ENCODE measurements around the gene SKIL. TPM values are rescaled to one million over a fixed set of nuclear protein-coding genes. Genes with fewer than 3 reads are reported as not detected.

Gene SKIL
- total and polyA plus RNA-seq, 7 donors, result 7.3 to 46.6 (median 30.1) TPM

DNA sequence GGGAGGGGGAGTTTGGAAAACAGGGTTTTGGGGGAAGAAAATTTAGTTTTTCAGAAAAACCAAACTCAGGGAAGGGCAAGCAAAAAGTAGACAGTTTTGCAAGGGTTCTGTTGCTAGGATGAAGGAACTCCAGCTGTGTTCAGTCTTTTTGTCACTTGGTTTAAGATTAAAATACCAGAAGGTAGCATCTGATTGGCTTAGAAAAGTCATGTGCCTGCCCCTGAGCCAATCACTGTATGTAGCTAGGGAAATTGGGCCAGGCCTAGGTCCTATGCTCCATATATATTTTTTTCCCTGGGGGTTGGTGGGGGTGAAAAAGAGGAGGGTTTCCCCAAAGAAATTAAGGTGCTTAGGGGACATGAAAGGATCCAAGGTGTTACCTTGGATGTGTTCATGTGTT lies 85.4 kb downstream of the SKIL start:
- DNase-seq (no peak), ATAC-seq (no peak)
- Histone ChIP-seq H3K27me3 (ENCODE audit: insufficient read depth in 3 of 3, low read length in 2 of 3) (no peaks in the 10 kb centered on the region), H3K4me3 (no peak overlapping the region), H3K9me3 (no peaks in the 10 kb centered on the region), H3K36me3 (ENCODE audit: insufficient read depth in 1 of 2, low read depth in 1 of 2) (no peaks in the 10 kb centered on the region), H3K27ac (no peak overlapping the region), H3K4me1 (no peaks in the 10 kb centered on the region)
- intact Hi-C loops (cut with DNase I), result no loop called here
- TF ChIP-seq, protein P1, sequence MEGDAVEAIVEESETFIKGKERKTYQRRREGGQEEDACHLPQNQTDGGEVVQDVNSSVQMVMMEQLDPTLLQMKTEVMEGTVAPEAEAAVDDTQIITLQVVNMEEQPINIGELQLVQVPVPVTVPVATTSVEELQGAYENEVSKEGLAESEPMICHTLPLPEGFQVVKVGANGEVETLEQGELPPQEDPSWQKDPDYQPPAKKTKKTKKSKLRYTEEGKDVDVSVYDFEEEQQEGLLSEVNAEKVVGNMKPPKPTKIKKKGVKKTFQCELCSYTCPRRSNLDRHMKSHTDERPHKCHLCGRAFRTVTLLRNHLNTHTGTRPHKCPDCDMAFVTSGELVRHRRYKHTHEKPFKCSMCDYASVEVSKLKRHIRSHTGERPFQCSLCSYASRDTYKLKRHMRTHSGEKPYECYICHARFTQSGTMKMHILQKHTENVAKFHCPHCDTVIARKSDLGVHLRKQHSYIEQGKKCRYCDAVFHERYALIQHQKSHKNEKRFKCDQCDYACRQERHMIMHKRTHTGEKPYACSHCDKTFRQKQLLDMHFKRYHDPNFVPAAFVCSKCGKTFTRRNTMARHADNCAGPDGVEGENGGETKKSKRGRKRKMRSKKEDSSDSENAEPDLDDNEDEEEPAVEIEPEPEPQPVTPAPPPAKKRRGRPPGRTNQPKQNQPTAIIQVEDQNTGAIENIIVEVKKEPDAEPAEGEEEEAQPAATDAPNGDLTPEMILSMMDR (IDR thresholded peaks at IDR 0.05), result no peak

DNA sequence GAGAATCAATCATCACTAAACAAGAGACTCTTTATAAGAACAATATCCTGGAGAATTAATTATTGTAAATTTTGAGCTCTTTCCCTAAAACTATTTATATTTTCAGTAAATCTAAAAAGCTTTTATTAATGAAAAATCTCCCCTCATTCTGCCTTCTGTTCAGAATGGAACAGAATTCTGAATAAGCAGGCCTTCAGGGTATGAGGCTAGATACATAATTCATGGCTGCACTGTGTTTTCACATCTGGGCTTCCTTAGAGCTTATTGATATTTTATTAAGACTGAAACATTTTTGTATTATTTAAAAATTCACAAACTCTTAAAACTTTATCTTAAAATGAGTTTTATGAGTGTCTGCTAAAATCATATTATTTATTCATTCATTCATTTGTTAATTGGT lies 85.9 kb downstream of the SKIL start:
- no peak overlapping the region for H3K27ac ChIP-seq
- DNase-seq (no peak), ATAC-seq (no peak)
- no peak overlapping the region for H3K4me3 ChIP-seq
- H3K27me3 ChIP-seq (ENCODE audit: insufficient read depth in 3 of 3, low read length in 2 of 3), result no peaks in the 10 kb centered on the region
- no peaks in the 10 kb centered on the region for H3K4me1 ChIP-seq
- intact Hi-C loops (cut with DNase I), result no loop called here
- no peaks in the 10 kb centered on the region for H3K36me3 ChIP-seq (ENCODE audit: insufficient read depth in 1 of 2, low read depth in 1 of 2)
- H3K9me3 ChIP-seq, result no peaks in the 10 kb centered on the region
- TF ChIP-seq, protein P1 (IDR thresholded peaks at IDR 0.05), result no peak

Other genes with a start within 250 kb of the SKIL start
- gene PHC3, start 176.0 kb upstream of the SKIL start, total RNA-seq, result 10 to 100 TPM; 35.2 to 41.7 (median 38.9) TPM
- gene PHC3, start 176.0 kb upstream of the SKIL start, polyA plus RNA-seq, result 1 to 10 TPM; 4.0 to 9.9 (median 4.0) TPM
- 10 to 100 TPM in 3 of 4 donors, 1 to 10 TPM in 1; 9.9 to 19.8 (median 14.8) TPM for gene PRKCI, start 135.3 kb upstream of the SKIL start, total RNA-seq
- gene PRKCI, start 135.3 kb upstream of the SKIL start, polyA plus RNA-seq, result 10 to 100 TPM in 1 of 3 donors, 1 to 10 TPM in 2; 7.3 to 14.2 (median 7.6) TPM
- 1 to 10 TPM; 1.5 to 3.0 (median 2.1) TPM for gene CLDN11, start 61.2 kb downstream of the SKIL start, total RNA-seq
- gene CLDN11, start 61.2 kb downstream of the SKIL start, polyA plus RNA-seq, result 1 to 10 TPM; 1.3 to 2.8 (median 1.7) TPM
- under 1 TPM in 1 of 4 donors, not detected in 3; 0.04 TPM for gene SLC7A14, start 228.4 kb downstream of the SKIL start, total RNA-seq
- under 1 TPM in 2 of 3 donors, not detected in 1; under 0.01 to 0.01 TPM for gene SLC7A14, start 228.4 kb downstream of the SKIL start, polyA plus RNA-seq

Data from psoas muscle (tissue), 8 donors.